Measurements from ENCODE around the gene TXNDC5.

TXNDC5 gene

DNA sequence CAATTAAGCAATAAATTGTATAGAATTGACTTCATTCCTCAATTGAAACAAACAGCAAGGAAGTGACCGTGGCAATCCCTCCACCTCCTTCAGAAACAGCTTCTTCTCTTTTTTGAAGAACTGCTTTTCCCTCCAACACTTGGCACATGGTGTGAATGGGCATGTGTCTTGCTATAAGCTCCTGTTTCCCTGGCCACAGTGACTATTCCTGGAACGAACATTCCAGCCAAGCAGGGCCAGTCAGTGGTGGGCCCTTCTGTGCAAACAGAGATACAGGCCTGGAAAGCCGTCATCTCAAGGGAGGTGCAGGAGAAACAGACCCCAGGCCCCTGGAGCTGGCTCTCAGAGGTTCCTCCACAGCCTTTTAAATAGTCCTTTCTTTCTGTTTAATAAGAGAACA, 6.9 kb downstream of the TXNDC5 start:
- H3K4me3 ChIP-seq (ENCODE audit: low read depth, low read length): no peak overlapping the region
- no peak for DNase-seq (ENCODE audit: low read depth)
- TF ChIP-seq, protein P1, sequence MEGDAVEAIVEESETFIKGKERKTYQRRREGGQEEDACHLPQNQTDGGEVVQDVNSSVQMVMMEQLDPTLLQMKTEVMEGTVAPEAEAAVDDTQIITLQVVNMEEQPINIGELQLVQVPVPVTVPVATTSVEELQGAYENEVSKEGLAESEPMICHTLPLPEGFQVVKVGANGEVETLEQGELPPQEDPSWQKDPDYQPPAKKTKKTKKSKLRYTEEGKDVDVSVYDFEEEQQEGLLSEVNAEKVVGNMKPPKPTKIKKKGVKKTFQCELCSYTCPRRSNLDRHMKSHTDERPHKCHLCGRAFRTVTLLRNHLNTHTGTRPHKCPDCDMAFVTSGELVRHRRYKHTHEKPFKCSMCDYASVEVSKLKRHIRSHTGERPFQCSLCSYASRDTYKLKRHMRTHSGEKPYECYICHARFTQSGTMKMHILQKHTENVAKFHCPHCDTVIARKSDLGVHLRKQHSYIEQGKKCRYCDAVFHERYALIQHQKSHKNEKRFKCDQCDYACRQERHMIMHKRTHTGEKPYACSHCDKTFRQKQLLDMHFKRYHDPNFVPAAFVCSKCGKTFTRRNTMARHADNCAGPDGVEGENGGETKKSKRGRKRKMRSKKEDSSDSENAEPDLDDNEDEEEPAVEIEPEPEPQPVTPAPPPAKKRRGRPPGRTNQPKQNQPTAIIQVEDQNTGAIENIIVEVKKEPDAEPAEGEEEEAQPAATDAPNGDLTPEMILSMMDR (IDR thresholded peaks at IDR 0.05; ENCODE audit: control insufficient read depth, extremely low read depth, insufficient read depth): no peak

DNA sequence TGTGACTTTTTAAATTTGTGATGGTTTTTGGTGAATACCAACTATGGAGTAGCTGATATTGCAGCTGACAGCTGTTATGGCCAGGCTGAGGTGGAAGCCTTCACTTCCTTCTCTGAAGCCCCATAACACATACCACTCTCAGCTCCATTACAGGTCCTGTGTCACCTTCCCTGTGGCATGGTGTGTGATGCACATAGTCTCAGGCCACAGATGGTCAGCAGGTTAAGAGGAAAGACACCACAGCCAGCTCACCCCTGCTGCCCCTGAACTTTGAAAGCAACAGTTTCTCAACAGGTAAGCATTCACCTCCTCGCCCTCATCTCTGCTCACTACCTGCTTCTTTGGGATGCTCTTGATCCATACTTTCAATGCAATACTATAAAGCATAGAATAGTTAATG, 7.7 kb downstream of the TXNDC5 start:
- H3K4me3 ChIP-seq (ENCODE audit: low read depth, low read length): no peak overlapping the region

DNA sequence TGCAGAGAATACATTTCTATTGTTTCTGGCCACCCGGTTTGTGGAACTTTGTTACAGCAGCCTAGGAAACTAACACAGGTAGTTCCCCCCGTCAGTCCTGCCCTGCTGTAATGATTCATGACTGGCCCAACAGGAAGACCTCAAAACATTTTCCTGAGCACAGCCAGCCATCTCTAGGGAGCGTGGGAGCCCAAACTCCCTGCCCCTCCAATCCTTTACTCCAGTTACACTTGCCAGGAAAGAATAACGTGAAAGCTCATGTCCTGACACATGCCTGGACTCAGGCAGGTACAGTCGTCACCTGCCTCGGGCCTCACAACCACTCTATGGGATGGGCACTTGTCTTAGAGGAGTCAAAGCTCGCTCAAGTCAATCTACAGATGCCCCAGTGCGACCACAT, 8.4 kb downstream of the TXNDC5 start:
- TF ChIP-seq, protein P1 (IDR thresholded peaks at IDR 0.05; ENCODE audit: control insufficient read depth, extremely low read depth, insufficient read depth): no peak
- no peak overlapping the region for H3K4me3 ChIP-seq (ENCODE audit: low read depth, low read length)
- no peak for DNase-seq (ENCODE audit: low read depth)

More for the DNA sequence above, 7.7 kb downstream of the TXNDC5 start:
- TF ChIP-seq, protein P1 (IDR thresholded peaks at IDR 0.05; ENCODE audit: control insufficient read depth, extremely low read depth, insufficient read depth): no peak
- no peak for DNase-seq (ENCODE audit: low read depth)

DNA sequence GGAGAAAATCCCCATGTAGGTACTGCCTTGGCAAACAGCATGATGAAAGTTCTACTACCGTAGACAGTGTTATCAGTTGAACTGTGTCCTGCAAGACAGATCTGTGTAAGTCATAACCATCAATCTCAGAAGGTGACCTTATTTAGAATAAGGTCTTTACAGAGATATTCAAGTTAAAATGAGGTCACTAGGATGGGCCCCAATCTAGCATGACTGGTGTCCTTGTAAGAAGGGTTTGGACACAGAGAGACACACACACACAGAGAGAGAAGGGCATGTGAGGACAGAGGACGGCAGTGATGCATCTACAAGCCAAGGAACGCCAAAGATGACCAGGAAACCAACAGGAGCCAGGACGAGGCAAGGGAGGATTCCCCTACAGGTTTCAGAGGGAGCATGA, 8.8 kb downstream of the TXNDC5 start:
- no peak for DNase-seq (ENCODE audit: low read depth)
- TF ChIP-seq, protein P1 (IDR thresholded peaks at IDR 0.05; ENCODE audit: control insufficient read depth, extremely low read depth, insufficient read depth): no peak

DNA sequence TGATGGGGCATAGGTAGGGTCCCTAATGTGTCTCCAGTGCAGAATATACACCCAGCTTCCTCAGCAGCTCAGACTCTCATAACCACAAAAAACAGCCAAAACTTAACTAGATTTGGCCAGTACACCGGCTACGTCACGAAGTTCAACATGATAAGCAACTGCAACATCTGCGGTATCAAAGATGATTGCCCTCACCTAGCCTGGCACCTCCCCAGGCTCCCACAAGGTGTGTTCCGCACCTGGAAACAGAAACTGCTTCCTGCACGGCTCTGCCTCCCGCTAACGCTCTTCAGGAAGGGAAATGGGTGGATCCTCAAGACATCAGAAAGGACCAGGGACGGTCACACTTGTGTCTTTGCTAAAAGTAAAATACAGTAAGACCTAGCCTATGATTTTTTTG, 9.5 kb downstream of the TXNDC5 start:
- TF ChIP-seq, protein P1 (IDR thresholded peaks at IDR 0.05; ENCODE audit: control insufficient read depth, extremely low read depth, insufficient read depth): no peak
- H3K4me3 ChIP-seq (ENCODE audit: low read depth, low read length): no peak overlapping the region
- no peak for DNase-seq (ENCODE audit: low read depth)

More for the DNA sequence above, 8.8 kb downstream of the TXNDC5 start:
- no peak overlapping the region for H3K4me3 ChIP-seq (ENCODE audit: low read depth, low read length)

DNA sequence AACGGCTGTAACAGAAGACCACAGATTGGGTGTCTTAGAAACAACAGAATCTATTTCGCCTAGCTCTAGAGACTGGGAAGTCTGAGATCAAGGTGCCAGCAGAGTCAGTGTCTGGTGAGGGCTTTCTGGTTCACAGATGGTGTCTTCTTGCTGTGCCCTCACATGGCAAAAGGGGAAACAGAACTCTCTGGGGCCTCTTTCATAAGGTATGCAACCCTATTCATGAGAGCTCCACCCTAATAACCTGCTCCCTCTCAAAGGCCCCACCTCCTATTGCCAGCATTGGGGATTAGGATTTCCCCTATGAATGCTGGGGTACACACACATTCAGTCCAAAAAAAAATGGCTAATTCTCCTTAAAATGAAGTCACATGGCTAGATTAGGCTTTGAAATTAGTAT, 10.0 kb downstream of the TXNDC5 start:
- DNase-seq (ENCODE audit: low read depth): no peak
- H3K4me3 ChIP-seq (ENCODE audit: low read depth, low read length): no peak overlapping the region
- TF ChIP-seq, protein P1 (IDR thresholded peaks at IDR 0.05; ENCODE audit: control insufficient read depth, extremely low read depth, insufficient read depth): no peak

DNA sequence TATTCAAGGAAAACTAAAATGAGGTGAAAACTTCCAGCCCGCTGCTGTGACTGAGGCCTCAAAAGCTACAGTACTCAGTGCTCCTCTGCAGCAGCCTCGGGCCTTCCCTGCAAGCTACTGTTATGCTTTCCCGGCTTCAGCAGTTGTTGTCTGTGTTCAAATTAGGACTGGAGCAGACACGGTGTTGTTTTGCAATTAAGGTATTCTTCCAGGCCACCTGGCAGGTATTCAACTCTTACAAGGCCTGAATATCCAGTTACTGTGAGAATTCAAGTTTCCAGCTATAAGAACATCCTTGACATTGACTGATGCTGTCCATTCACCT, 10.7 kb downstream of the TXNDC5 start:
- no peak overlapping the region for H3K4me3 ChIP-seq (ENCODE audit: low read depth, low read length)
- TF ChIP-seq, protein P1 (IDR thresholded peaks at IDR 0.05; ENCODE audit: control insufficient read depth, extremely low read depth, insufficient read depth): no peak
- DNase-seq (ENCODE audit: low read depth): no peak
